Stimulated activated CD8-positive, alpha-beta memory T cell treated with anti-CD3 and anti-CD28 coated beads, Interleukin-12 subunit alpha, Interleukin-12 subunit beta, amount 100 ng/mL, for 1 hour (primary cell): ENCODE data around the gene RHOG.
A peak's percentile ranks its signal among the peaks of the same experiment; 100 is the strongest.
"Not testable (repeated sequence)": the region's sequence is repeated elsewhere in the genome, so short reads cannot be mapped to it uniquely, and the experiment has no call there.

Experiments
- DNase-seq: peaks from one replicate; pipeline ENCODE4 v3.0.0-alpha.2; 2020; ENCODE audit warnings: low read depth

The RHOG gene

GRCh38 chr11:3808861-3809623, 31.7 kb downstream of the RHOG start:
- DNase-seq, result peak; percentile 33

DNA sequence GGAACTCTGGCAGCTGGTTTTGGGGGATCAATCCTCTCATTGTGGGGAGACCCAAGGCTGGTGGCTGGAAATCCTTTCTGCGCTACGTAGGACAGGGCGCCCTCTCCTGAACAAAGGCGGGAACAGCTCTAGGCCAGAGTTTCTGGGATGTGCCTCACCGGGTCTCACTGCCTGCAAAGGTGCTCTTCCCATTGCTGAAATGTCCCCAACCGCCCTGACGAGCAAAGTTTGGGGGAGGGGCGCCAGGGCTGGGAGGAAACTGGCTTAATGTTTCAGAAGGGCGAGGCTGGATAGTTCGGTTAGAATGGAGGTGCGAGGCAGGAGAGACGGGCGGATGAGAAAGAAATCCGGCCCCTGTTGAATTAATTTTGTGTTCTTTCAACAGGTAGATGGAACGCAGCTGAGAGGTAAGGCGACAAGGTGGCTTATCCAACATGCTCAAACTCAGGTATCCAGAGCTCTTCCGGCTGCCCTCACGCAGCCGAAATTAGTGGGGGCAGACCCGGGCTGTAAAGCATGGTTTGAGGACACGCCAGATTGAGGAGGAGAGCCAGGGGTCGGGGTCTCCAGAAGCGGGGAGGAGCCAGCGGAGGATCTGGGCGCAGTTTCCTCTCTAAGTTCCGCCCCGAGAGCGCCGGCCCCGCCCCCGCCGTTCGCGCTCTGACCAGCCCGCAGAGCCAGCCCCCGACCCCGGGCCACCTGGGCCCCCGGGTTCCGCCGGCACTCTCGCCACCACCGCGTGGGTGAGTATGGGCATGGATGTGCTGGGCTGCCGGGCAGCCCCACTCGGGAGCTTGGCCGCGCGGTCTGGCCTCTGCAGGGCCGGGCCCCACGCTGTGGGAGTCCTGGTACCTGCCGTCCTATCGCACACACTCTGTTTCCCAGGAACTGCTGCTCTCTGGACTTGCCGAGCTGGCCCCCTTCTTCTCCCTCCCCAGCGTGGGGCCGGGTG, 32.6 kb downstream of the RHOG start, which contains the start of gene PGAP2:
PGAP2 (plus strand) TSS at position 652 of the 952 bp plus-strand sequence. CDS start 2,700 bp downstream, outside the sequence.
- peak; percentile 26 for DNase-seq

DNA sequence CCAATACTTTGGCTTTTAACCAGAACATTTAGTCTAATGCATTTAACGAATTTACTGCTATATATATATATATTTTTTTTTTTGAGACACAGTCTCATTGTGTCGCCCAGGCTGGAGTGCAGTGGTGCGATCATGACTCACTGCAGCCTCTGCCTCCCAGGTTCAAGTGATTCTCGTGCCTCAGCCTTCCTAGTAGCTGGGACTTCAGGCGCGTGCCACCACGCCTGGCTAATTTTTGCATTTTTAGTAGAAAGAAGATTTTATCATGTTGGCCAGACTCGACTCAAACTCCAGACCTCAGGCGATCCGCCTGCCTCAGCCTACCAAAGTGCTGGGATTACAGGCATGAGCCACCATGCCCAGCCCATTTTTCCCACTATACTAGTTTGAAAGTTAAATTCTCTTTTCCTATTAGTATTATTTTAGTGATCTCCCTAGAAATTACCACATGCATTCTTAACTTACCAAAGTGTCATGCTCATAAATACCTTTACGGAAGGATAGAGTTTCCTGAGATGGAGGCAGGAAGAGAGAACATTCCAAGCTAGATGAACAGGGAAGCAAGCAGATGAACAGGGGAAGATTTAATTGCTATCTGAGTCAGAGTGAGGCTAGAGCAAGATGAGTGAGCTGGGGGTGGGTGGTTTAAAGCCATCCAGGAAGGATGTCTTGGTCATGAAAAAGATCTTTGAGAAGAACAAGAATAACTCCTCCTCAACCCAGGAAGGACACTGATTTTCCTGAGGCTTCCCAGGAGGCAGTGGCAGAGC, 36.8 kb downstream of the RHOG start:
- DNase-seq, result no peak

GRCh38 chr11:3802011-3802790, 38.6 kb downstream of the RHOG start:
- no peak for DNase-seq

GRCh38 chr11:3799873-3800272, 40.9 kb downstream of the RHOG start:
- DNase-seq, result no peak

GRCh38 chr11:3799143-3799542, 41.6 kb downstream of the RHOG start:
- no peak for DNase-seq

DNA sequence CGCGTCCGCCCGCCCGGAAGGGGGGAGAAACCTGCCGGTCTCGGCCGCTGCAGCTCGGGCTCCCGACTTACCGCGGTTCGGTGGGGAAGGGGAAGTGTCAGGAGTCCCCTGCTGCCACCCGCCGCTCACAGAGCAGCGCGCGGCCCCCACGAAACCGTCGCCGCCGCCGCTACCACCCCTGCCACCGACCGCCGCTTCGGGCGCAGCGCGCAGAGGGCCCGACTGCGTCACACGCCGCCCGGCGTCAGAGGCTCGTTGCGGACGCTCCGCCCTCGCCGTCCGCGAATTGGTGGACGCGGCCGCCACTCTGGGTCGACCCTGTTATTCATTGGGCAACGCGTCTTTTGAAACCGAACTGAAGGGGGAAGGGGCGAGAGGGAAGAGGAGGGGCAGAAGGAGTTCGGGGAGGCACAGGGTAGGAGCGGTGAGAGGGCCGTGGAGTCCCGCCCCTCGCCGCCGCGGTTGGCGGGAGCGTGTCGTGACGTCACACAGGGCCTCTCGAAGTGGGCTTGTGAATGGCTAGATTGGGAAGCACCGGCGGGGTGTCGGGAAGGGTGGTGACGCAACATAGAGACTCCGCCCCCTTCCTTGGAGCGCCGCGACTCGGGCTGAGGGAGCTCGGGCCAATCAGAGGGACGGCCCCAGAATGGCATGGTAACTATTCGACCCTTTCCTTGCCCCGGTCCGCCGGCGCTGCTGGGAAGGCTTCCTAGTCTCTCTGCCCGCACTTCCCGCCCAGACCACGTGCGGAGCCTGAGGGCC, 43.2 kb downstream of the RHOG start, which contains the start of gene NUP98:
NUP98 (minus strand) TSS at position 226 of the 762 bp plus-strand sequence. CDS start 15,437 bp downstream, outside the sequence.
- peak; percentile 99 for DNase-seq

DNA sequence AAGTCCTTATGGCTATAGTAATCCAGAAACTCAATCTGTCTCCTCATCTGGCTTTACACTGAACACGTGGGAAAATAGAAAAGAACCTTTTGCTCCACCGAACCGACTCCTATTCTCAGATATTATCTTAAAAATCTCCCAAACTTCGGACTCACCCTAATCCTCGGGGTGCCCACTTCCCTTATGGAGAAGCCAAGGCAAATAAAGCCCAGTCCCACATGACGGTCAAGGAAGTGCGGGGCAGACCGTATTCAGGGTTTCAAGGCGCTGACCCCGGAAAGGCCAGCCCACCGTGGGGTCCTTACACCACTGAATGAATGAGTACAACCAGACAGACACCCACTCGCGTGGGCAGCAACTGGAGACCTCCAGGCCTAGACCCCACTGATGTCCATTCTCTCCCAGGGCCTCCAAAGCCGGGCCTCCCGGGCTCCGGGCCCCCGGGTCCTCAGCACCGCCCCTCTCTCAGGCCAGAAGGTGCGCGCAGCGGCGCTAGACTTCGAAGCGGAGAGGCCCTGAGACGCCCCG, 43.9 kb downstream of the RHOG start:
- DNase-seq, result no peak

DNA sequence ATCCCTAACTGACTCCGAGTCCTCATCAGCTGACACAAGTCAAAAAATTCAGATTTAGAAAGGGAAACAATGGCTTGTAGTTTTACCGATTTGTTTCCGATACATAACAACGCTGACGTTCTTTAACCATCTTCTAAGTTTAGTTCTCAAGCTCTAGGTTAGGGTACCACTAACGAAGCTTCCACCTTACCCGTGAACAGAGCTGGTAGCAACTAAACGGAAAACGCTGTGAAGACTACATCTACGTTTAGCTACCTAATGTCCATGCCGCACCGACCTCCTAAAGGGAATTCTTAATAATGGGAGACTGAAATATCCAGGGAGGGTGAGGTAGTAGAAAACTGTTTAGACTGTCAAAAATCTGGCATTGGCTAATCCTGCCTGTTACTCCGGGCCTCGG, 44.4 kb downstream of the RHOG start:
- no peak for DNase-seq

- DNase-seq, result no peak
Measured at GRCh38 chr11:3796002-3796311, 44.8 kb downstream of the RHOG start.

- no peak for DNase-seq
Measured at GRCh38 chr11:3795131-3796001, 45.4 kb downstream of the RHOG start.

GRCh38 chr11:3794387-3794786, 46.4 kb downstream of the RHOG start:
- DNase-seq, result not testable (repeated sequence)

- DNase-seq, result no peak
Measured at GRCh38 chr11:3786781-3787428, 53.9 kb downstream of the RHOG start.

DNA sequence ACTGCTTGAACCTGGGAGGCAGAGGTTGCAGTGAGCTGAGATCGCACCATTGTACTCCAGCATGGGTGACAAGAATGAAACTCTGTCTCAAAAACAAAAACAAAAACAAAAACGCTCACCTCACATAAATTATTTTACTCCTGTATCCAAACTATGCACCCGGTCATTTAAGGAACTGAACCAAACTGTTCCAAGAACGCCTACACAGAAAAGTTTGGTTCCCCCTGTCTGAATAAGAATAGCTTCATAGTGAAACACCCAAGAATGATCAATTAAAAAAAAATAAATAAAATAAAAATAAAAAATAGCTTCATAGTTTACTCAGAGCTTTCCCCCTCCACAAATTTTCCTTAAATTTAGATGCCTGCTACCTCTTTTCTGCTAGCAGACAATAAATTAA, 57.1 kb downstream of the RHOG start:
- DNase-seq, result no peak

GRCh38 chr11:3782963-3783362, 57.8 kb downstream of the RHOG start:
- DNase-seq, result no peak

- no peak for DNase-seq
Measured at GRCh38 chr11:3781423-3781822, 59.3 kb downstream of the RHOG start.
